Measurements from ENCODE around the gene MAP3K5.

DNA sequence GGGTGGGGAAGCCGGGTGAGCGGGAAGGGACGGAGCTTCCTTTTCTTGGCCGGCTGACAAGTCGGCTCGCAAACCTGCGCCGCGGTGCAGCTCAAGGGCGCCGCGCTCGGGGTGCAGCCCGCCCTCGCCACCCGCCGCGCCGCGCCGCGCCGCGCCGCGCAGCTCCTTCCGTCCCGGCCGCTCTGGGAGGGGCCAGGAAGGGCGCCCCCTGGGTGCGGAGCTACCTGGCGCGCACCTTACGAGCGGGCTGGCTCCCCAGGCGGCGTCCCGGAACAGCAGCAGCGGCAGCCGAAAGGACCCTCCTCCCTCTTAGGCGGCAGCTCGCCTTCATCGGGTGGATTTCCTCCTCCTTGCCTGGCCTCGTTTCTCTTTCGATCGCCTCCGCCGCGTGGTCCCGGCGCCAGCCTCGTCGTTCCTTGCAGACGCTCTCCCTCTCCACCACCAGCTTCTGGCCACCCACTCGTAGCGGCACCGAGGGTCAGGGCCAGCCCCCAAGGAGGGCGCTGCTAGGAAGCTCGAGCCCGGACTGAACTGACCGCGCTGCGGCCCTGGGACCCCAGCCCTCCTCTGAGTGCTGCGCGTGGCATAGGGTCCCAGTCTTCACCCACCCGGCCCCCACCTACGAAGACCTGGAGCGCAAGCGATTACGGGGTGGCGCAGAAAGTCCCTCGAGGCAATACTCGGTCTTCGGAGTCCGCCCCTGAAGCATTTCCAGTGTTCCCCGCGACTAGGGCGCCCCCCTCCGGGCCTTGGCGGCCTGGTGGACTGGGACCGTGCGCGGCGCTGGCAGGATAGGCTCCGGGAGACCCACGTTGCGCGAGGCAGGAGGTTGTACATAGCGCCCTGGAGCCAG is at the start of gene MAP3K5:
- TF ChIP-seq, protein P1, sequence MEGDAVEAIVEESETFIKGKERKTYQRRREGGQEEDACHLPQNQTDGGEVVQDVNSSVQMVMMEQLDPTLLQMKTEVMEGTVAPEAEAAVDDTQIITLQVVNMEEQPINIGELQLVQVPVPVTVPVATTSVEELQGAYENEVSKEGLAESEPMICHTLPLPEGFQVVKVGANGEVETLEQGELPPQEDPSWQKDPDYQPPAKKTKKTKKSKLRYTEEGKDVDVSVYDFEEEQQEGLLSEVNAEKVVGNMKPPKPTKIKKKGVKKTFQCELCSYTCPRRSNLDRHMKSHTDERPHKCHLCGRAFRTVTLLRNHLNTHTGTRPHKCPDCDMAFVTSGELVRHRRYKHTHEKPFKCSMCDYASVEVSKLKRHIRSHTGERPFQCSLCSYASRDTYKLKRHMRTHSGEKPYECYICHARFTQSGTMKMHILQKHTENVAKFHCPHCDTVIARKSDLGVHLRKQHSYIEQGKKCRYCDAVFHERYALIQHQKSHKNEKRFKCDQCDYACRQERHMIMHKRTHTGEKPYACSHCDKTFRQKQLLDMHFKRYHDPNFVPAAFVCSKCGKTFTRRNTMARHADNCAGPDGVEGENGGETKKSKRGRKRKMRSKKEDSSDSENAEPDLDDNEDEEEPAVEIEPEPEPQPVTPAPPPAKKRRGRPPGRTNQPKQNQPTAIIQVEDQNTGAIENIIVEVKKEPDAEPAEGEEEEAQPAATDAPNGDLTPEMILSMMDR (IDR thresholded peaks at IDR 0.05): peak; percentile 68 to 84 (median 74)
- no peak for TF ChIP-seq POLR2A (IDR thresholded peaks at IDR 0.05; ENCODE audit: low read depth)
- no peak for TF ChIP-seq EP300 (IDR thresholded peaks at IDR 0.05)
